ENCODE measurements around the gene HMGA1. TPM values are rescaled to one million over a fixed set of nuclear protein-coding genes. Genes with fewer than 3 reads are reported as not detected.
"Not testable (repeated sequence)": the region's sequence is repeated elsewhere in the genome, so short reads cannot be mapped to it uniquely, and the experiment has no call there.

HMGA1 gene
- polyA plus RNA-seq, 1 of the 3 experiments (the other 2 are of a cell fraction) = 433 TPM

- H4K20me1 ChIP-seq (ENCODE audit: insufficient read depth); H3K4me2 ChIP-seq; H3K27me3 ChIP-seq (ENCODE audit: insufficient read depth); H3K9me2 ChIP-seq; H2AFZ ChIP-seq (ENCODE audit: low read depth); DNase-seq; H3F3A ChIP-seq (replicated peaks; ENCODE audit: insufficient read depth); H3K9me3 ChIP-seq; H3K79me2 ChIP-seq (ENCODE audit: insufficient read depth); H3K27ac ChIP-seq (ENCODE audit: low read depth in 2 of 2, low read length in 1 of 2); H3K9ac ChIP-seq; H3K4me3 ChIP-seq (ENCODE audit: low read depth in 2 of 2, low read length in 1 of 2); POLR2A ChIA-PET; H3K36me3 ChIP-seq (replicated peaks in 1 of 2; ENCODE audit: control insufficient read depth in 1 of 2, insufficient read depth in 2 of 2, low read length in 1 of 2); H3K4me1 ChIP-seq (ENCODE audit: control insufficient read depth in 1 of 2, insufficient read depth in 2 of 2, low read depth in 1 of 2, low read length in 1 of 2); CTCF ChIA-PET: not testable (repeated sequence)
- WGBS (ENCODE audit: low lambda C conversion rate) = 97% methylated on average over 8 of the region's 25 CpGs
These were observed 32.5 kb downstream of the HMGA1 start for GRCh38 chr6:34269132-34269531.

- H3K79me2 ChIP-seq (ENCODE audit: insufficient read depth); H3K27me3 ChIP-seq (ENCODE audit: insufficient read depth); H4K20me1 ChIP-seq (ENCODE audit: insufficient read depth); H3K9me3 ChIP-seq; H3K9ac ChIP-seq; POLR2A ChIA-PET; H3K4me3 ChIP-seq (ENCODE audit: low read depth in 2 of 2, low read length in 1 of 2); CTCF ChIA-PET; H3F3A ChIP-seq (replicated peaks; ENCODE audit: insufficient read depth); DNase-seq; H3K4me1 ChIP-seq (ENCODE audit: control insufficient read depth in 1 of 2, insufficient read depth in 2 of 2, low read depth in 1 of 2, low read length in 1 of 2); H3K27ac ChIP-seq (ENCODE audit: low read depth in 2 of 2, low read length in 1 of 2); H3K36me3 ChIP-seq (replicated peaks in 1 of 2; ENCODE audit: control insufficient read depth in 1 of 2, insufficient read depth in 2 of 2, low read length in 1 of 2); H3K4me2 ChIP-seq; H2AFZ ChIP-seq (ENCODE audit: low read depth); H3K9me2 ChIP-seq: not testable (repeated sequence)
- 85% methylated on average over 16 of the region's 17 CpGs for WGBS (ENCODE audit: low lambda C conversion rate)
These were observed 33.1 kb downstream of the HMGA1 start for GRCh38 chr6:34269658-34270341.

DNA sequence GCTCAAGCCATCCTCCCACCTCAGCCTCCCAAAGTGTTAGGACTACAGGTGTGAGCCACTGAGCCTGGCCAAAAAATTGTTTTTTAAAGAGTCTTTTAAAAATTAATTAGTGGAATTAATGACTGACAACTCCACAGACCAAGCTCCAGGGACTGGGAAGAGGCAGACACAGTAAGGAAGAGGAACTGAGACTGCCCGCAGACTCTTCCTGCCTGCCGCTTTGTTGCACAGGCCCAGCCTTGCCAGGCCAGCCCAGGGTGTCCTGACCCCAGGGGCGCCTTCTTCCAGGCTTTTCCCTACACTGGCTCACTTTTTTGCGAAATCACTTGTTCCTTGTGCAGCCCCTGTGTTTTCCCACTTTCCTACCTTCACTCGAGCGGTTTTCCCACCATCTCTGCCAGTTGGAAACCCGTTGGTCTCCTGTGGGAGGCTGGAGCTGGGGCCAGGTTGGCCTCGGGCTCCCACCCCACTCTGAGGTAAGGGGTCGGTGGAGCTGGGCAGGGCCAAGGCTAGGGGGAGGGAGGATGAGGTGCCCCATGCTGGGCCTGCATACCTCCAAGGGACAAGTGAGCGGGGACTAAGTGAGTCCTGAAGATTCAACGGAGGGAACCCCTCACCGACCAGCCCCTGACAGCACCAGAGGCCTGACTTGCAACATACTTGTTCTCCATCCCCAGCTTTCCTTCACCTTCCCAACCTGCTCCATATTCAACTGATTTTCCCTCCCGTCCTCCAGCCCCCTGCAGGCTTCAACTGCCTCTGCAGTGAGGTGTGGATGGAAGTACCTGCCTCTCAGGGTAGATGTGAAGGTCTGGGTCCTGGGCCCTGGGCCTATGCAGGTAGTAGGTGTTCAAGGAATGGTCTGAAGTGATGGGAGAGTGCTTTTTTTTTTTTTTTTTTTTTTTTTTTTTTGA is 35.6 kb downstream of the HMGA1 start:
- Histone ChIP-seq H3K4me2 (no peak overlapping the region), H3K27me3 (ENCODE audit: insufficient read depth) (no peaks in the 10 kb centered on the region), H2AFZ (ENCODE audit: low read depth) (no peak overlapping the region), H3K9ac (no peak overlapping the region), H3F3A (replicated peaks; ENCODE audit: insufficient read depth) (peaks cover 4% of the 10 kb centered on the region), H3K9me2 (no peaks in the 10 kb centered on the region), H3K36me3 (replicated peaks in 1 of 2; ENCODE audit: control insufficient read depth in 1 of 2, insufficient read depth in 2 of 2, low read length in 1 of 2) (no peaks in the 10 kb centered on the region), H4K20me1 (ENCODE audit: insufficient read depth) (no peaks in the 10 kb centered on the region), H3K4me3 (ENCODE audit: low read depth in 2 of 2, low read length in 1 of 2) (no peak overlapping the region), H3K27ac (ENCODE audit: low read depth in 2 of 2, low read length in 1 of 2) (no peak overlapping the region), H3K4me1 (ENCODE audit: control insufficient read depth in 1 of 2, insufficient read depth in 2 of 2, low read depth in 1 of 2, low read length in 1 of 2) (peaks cover 0 to 11% of the 10 kb centered on the region in 2 experiments; a peak in 1 of 4 replicates), H3K79me2 (ENCODE audit: insufficient read depth) (no peaks in the 10 kb centered on the region), H3K9me3 (no peaks in the 10 kb centered on the region)
- ChIA-PET CTCF (interaction anchor here (0.7 to 1.3 kb wide), 2 partner anchors 23 to 482 kb away, joined by 3 read pairs; no protein-coding TSS in a partner anchor), POLR2A (no interaction called here)
- 94% methylated on average over 10 of the region's 13 CpGs for WGBS (ENCODE audit: low lambda C conversion rate)
- DNase-seq = peak; percentile 28
- TF ChIP-seq CTCF (IDR thresholded peaks at IDR 0.05) = peak; percentile 12; the same call in 1 of the 2 replicates
- TF ChIP-seq, protein P1, sequence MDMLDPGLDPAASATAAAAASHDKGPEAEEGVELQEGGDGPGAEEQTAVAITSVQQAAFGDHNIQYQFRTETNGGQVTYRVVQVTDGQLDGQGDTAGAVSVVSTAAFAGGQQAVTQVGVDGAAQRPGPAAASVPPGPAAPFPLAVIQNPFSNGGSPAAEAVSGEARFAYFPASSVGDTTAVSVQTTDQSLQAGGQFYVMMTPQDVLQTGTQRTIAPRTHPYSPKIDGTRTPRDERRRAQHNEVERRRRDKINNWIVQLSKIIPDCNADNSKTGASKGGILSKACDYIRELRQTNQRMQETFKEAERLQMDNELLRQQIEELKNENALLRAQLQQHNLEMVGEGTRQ (IDR thresholded peaks at IDR 0.05; ENCODE audit: borderline replicate concordance, low read depth, low read length) = no peak
